ENCODE data around the gene UBE2C.
"Not testable (repeated sequence)": the region's sequence is repeated elsewhere in the genome, so short reads cannot be mapped to it uniquely, and the experiment has no call there.

Gene UBE2C

GRCh38 chr20:45812157-45813005, at the start of gene UBE2C:
TSS of gene UBE2C (plus strand) at chr20:45812644. CDS start at chr20:45812696, 52 bp downstream.
- peak; percentile 98 for DNase-seq

GRCh38 chr20:45764618-45765282, 47.7 kb upstream of the UBE2C start:
- DNase-seq = not testable (repeated sequence)

GRCh38 chr20:45765307-45765875, 47.1 kb upstream of the UBE2C start:
- no peak for DNase-seq

GRCh38 chr20:45765980-45766379, 46.5 kb upstream of the UBE2C start:
- DNase-seq = no peak

GRCh38 chr20:45768479-45768878, 44.0 kb upstream of the UBE2C start:
- DNase-seq = no peak

- peak; percentile 91 for DNase-seq
Measured at GRCh38 chr20:45771182-45771759, 41.2 kb upstream of the UBE2C start.

GRCh38 chr20:45772693-45773092, 39.8 kb upstream of the UBE2C start:
- no peak for DNase-seq

- DNase-seq = no peak
Measured at GRCh38 chr20:45774945-45775344, 37.5 kb upstream of the UBE2C start.

GRCh38 chr20:45775411-45775810, 37.0 kb upstream of the UBE2C start:
- DNase-seq = no peak

GRCh38 chr20:45776931-45777330, 35.5 kb upstream of the UBE2C start:
- no peak for DNase-seq

- DNase-seq = no peak
Measured at GRCh38 chr20:45779011-45779915, 33.2 kb upstream of the UBE2C start.

GRCh38 chr20:45780159-45780558, 32.3 kb upstream of the UBE2C start:
- DNase-seq = no peak

- DNase-seq = no peak
Measured at GRCh38 chr20:45781391-45781931, 31.0 kb upstream of the UBE2C start.

- no peak for DNase-seq
Measured at GRCh38 chr20:45782890-45783289, 29.6 kb upstream of the UBE2C start.

GRCh38 chr20:45783656-45784294, 28.7 kb upstream of the UBE2C start:
- DNase-seq = no peak

GRCh38 chr20:45788351-45788750, 24.1 kb upstream of the UBE2C start:
- DNase-seq = no peak

- DNase-seq = no peak
Measured at GRCh38 chr20:45792317-45793118, 19.9 kb upstream of the UBE2C start.

- DNase-seq = no peak
Measured at GRCh38 chr20:45796337-45797065, 15.9 kb upstream of the UBE2C start.

- not testable (repeated sequence) for DNase-seq
Measured at GRCh38 chr20:45797510-45797909, 14.9 kb upstream of the UBE2C start.

- not testable (repeated sequence) for DNase-seq
Measured at GRCh38 chr20:45797955-45798354, 14.5 kb upstream of the UBE2C start.

All from NCI-H2227 treated with DMSO at 0.1 percent for 48 hours (cell line).